Loucy (cell line): ENCODE data around the gene ZNF365.
"Not testable (repeated sequence)": the region's sequence is repeated elsewhere in the genome, so short reads cannot be mapped to it uniquely, and the experiment has no call there.

Experiments used
- EZH2phosphoT487 ChIP-seq: fragments of 200-600 bp; IDR thresholded peaks from 2 replicates; pipeline ENCODE4 v1.6.1; 2018; ENCODE audit warnings: antibody characterized with exemption, mild to moderate bottlenecking, moderate library complexity, borderline replicate concordance
- TF ChIP-seq, protein P1 (sequence below): fragments of 200-600 bp; sonication (generic); conservative IDR thresholded peaks from 2 replicates; pipeline ENCODE4 v1.5.1; 2014; ENCODE audit warnings: mild to moderate bottlenecking, antibody characterized with exemption, low read length

DNA sequence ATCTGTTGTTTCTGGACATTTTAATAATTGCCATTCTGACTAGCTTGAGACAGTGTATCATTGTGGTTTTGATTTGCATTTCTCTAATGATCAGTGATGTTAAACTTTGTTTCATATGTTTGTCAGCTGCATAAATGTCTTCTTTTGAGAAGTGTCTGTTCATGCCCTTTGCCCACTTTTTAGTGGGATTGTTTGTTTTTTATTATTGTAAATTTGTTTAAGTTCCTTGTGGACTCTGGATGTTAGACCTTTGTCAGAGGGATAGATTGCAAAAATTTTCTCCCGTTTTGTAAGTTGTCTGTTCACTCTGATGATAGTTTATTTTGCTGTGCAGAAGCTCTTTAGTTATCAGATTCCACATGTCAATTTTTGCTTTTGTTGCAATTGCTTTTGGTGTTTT is 36.8 kb downstream of the ZNF365 start:
- TF ChIP-seq, protein P1, sequence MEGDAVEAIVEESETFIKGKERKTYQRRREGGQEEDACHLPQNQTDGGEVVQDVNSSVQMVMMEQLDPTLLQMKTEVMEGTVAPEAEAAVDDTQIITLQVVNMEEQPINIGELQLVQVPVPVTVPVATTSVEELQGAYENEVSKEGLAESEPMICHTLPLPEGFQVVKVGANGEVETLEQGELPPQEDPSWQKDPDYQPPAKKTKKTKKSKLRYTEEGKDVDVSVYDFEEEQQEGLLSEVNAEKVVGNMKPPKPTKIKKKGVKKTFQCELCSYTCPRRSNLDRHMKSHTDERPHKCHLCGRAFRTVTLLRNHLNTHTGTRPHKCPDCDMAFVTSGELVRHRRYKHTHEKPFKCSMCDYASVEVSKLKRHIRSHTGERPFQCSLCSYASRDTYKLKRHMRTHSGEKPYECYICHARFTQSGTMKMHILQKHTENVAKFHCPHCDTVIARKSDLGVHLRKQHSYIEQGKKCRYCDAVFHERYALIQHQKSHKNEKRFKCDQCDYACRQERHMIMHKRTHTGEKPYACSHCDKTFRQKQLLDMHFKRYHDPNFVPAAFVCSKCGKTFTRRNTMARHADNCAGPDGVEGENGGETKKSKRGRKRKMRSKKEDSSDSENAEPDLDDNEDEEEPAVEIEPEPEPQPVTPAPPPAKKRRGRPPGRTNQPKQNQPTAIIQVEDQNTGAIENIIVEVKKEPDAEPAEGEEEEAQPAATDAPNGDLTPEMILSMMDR = not testable (repeated sequence)
- not testable (repeated sequence) for TF ChIP-seq EZH2phosphoT487
